GM19035 (cell line): ENCODE results near the gene MRPL50.
"Not testable (repeated sequence)": the region's sequence is repeated elsewhere in the genome, so short reads cannot be mapped to it uniquely, and the experiment has no call there.

Experiments
- ATAC-seq: cut with Tn5 transposase; IDR thresholded peaks from one replicate; pipeline ENCODE4 v1.9.1; 2021; ENCODE audit not compliant: unreplicated experiment

MRPL50 gene

GRCh38 chr9:101418518-101419430 is 20.4 kb upstream of the MRPL50 start:
- ATAC-seq: no peak

GRCh38 chr9:101417977-101418376 is 19.6 kb upstream of the MRPL50 start:
- no peak for ATAC-seq

DNA sequence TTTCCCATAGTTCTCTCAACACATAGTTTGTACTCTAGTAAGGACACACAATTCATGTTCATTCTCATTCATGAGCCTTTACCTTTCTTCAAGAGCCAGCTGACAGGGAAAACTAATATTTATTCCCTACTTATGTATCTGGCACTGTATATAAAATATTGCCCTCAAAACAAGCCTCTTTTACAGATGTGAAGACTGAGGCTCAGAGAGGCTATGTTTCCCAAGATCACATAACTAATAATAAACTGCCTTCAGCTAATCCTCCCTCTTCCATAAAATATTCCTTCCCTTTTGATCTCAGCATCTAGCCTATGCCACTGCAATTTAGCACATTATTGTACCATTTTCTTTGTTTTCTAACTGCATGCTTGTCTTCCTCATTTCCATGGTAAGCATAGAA is 19.0 kb upstream of the MRPL50 start:
- ATAC-seq: no peak

DNA sequence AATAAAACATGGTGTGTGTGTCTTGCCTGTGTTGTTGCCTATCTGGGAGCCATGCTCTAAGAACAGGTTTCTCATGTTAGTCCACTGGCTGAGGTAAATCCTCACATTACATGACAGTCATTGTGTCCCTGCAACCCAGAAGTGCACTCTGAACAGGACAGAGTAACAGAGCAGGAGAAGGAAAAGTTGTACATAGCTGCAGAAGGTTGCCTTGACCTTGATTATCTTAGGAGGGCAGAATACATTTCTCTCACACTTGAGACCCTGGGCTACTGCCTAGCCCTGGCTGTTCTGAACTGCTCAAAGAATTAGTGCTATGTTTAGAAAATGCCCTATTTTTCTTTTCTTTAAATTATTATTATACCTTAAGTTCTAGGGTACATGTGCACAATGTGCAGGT is 17.2 kb upstream of the MRPL50 start:
- ATAC-seq: no peak

DNA sequence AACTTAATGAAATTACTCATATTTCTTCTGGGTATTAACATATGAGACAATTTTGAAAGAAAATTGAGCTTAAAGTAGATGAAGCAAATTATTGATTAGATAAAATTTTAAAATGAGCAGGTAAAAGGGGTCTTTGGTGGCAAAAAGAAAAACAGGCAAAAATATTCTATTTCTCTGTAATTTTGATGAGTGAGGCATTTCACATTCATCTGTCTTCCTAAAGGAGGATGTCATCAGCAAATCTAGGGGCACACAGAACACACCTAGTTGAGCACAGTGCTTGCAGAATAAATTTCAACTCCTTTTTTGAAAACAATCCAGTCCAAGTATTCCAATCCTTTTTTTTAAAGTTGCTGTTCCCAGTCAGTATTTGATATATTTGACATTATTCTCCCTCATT is 16.4 kb upstream of the MRPL50 start:
- no peak for ATAC-seq

DNA sequence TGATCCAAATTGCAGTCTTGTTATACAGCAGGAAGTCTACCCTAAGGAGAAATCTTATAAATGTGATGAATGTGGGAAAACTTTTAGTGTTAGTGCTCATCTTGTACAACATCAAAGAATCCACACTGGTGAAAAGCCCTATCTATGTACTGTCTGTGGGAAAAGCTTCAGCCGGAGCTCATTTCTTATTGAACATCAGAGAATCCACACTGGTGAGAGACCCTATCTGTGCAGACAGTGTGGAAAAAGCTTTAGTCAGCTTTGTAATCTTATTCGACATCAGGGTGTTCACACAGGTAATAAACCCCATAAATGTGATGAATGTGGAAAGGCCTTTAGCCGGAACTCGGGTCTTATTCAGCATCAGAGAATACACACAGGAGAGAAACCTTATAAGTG is 10.7 kb upstream of the MRPL50 start:
- ATAC-seq: no peak

GRCh38 chr9:101408374-101409078 is 10.1 kb upstream of the MRPL50 start:
- no peak for ATAC-seq

DNA sequence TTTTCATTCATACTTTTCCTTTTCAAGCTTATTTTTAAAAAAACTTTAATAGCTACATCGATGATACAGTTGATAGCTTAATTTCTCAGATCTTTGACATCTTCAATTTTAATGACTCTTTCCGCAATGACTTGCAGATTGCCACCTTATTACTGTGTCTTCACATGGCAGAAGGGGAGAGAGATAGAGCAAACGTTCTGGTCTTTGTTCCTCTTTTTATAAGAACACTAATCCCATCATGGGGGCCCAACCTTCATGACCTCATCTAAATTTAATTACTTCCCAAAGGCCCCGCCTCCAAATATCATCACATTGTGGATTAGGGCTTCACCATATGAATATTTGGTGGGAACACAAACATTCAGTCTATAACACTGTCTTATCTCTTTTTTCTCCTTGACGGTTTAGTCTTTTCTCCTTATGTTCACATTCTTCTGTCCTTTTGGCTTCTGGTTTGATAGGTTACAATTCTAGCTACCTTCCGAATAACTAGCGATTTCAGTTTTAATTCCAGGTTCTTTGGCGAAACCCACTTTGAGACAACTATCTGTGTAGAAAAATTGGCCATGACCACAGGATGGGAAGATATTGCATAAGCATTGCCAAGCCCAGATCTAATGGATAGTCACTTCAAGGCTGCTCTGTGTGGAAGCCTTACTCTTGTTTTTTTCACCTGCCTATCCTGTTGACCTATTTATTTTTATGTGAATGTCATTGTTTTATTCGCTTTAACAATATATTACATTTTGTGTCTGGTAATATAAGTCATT is 5.3 kb upstream of the MRPL50 start:
- no peak for ATAC-seq

GRCh38 chr9:101400120-101400519 is 1.7 kb upstream of the MRPL50 start:
- no peak for ATAC-seq

DNA sequence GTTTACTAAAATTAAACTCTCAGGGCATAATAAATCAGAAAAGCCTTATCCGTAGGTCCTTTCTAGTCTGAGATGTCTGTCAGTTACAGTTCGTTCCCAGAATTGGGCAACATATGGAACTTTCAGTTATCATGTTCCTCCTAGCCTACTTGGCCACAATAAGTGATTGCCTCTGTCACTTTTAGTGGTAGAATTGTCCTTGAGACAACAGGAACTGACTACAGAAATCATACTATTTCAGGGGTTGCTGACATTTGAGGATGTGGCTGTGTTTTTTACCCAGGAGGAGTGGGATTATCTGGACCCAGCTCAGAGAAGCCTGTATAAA is 1.2 kb upstream of the MRPL50 start:
- ATAC-seq: no peak

- ATAC-seq: peak; percentile 12
Measured at GRCh38 chr9:101398930-101399642, 668 bp upstream of the MRPL50 start.

GRCh38 chr9:101397746-101398067 is 711 bp downstream of the MRPL50 start:
- no peak for ATAC-seq

DNA sequence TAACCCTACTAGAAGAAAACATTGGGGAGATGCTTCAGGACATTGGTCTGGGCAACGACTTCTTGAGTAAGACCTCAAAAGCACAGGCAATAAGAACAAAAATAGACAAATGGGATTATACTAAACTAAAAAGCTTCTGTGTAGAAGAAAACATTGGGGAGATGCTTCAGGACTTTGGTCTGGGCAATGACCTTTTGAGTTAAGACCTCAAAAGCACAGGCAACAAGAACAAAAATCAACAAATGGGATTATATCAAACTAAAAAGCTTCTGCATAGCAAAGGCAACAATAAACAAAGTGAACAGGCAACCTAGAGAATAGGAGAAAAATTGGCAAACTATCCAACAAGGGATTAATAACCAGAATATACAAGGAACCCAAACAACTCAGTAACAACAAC is 3.7 kb downstream of the MRPL50 start:
- no peak for ATAC-seq

DNA sequence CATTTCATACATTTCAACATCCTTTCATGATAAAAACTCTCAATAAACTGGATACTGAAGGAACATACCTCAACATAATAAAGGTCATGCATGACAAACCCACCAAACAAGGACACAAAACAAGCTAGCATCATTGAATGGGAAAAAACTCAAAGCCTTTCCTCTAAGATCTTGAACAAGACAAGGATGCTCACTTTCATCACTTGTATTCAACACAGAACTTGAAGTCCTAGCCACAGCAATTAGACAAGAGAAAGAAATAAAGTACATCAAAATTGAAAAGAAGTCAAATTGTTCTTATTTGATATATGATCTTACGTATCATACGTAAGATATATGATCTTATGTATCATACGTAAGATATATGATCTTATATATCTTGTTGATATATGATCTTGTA is 5.3 kb downstream of the MRPL50 start:
- no peak for ATAC-seq

DNA sequence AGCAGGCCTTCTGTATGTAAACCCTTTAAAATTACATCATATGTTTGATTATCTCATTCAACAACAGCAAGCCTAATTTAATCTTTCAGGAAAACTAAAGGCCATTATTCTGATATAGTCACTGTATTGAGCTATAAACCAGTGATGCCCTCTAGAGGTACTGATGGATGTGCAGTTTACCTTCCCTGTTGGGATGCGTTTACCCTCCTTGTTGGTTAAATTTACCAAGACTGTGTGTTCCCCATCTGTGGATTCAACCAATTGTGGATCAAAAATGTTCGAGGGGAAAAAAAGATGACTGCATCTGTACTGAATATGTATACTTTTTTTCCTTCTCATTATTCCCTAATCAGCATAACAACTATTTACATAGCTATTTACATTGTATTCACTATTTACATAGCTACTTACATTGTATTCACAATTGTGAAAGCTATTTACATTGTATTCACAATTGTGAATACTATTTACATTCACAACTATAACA is 9.9 kb downstream of the MRPL50 start:
- no peak for ATAC-seq

- peak; percentile 77 for ATAC-seq
Measured at GRCh38 chr9:101387871-101388506, 10.4 kb downstream of the MRPL50 start.

GRCh38 chr9:101384873-101385536 is 13.4 kb downstream of the MRPL50 start, which contains the start of gene BAAT:
Gene BAAT, minus strand, starts transcription at chr9:101385006. Its CDS starts 13,602 bp downstream, at chr9:101371404.
- ATAC-seq: not testable (repeated sequence)

DNA sequence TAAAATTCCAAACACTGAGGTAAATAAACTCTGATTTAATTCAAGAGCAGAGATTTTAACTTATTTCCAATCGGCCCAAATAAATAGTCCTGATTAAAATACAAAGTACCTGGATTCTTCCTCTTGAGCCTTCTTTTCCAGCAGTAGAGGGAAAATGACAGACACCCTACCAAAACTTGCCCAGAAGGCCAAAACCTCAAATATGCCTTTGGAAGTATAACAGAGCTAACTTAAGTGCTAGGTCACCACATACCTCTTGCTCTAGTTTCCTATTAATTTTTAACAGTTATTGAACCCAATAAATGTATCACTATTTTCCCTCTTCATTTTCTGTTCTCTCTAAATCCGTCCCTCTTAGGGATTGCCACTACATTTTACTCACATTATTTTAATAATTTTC is 15.1 kb downstream of the MRPL50 start:
- ATAC-seq: no peak

GRCh38 chr9:101381833-101382342 is 16.5 kb downstream of the MRPL50 start:
- ATAC-seq: no peak

GRCh38 chr9:101381118-101381517 is 17.3 kb downstream of the MRPL50 start:
- ATAC-seq: no peak
